ENCODE data around the gene MYT1.

GRCh38 chr20:64196847-64197306, 32.6 kb downstream of the MYT1 start:
- TF ChIP-seq YY1 (IDR thresholded peaks at IDR 0.05; ENCODE audit: low read depth) (no peak), REST (IDR thresholded peaks at IDR 0.05; ENCODE audit: low read depth) (no peak), ZBTB7A (IDR thresholded peaks at IDR 0.05; ENCODE audit: low read depth) (no peak), RAD21 (IDR thresholded peaks at IDR 0.05; ENCODE audit: low read depth) (no peak), TAF1 (IDR thresholded peaks at IDR 0.05; ENCODE audit: low read depth) (no peak), TCF12 (IDR thresholded peaks at IDR 0.05; ENCODE audit: low read depth) (no peak), CREB1 (IDR thresholded peaks at IDR 0.05; ENCODE audit: low read depth) (no peak), EP300 (IDR thresholded peaks at IDR 0.05; ENCODE audit: borderline replicate concordance) (no peak), USF1 (IDR thresholded peaks at IDR 0.05) (no peak), NFIC (IDR thresholded peaks at IDR 0.05) (no peak)

Measured in Ishikawa (cell line).